ENCODE measurements around the gene IDH3A.
"Not testable (repeated sequence)": the region's sequence is repeated elsewhere in the genome, so short reads cannot be mapped to it uniquely, and the experiment has no call there.

IDH3A gene

GRCh38 chr15:78129751-78130287, 19.3 kb upstream of the IDH3A start:
- no peak for DNase-seq

- no peak for DNase-seq
Observed at GRCh38 chr15:78130466-78131294, 18.5 kb upstream of the IDH3A start.

- peak; percentile 79 to 86 for DNase-seq
Observed at GRCh38 chr15:78131295-78132061, 17.7 kb upstream of the IDH3A start, which contains the start of gene CIB2. TSS of gene CIB2 (minus strand) at chr15:78131445. CDS start at chr15:78131215, 230 bp downstream.

- DNase-seq, result no peak
Observed at GRCh38 chr15:78133801-78134200, 15.4 kb upstream of the IDH3A start.

- no peak for DNase-seq
Observed at GRCh38 chr15:78139578-78139977, 9.6 kb upstream of the IDH3A start.

GRCh38 chr15:78140292-78140691, 8.9 kb upstream of the IDH3A start:
- no peak for DNase-seq

- DNase-seq, result no peak
Observed at GRCh38 chr15:78142332-78142731, 6.8 kb upstream of the IDH3A start.

- DNase-seq, result no peak
Observed at GRCh38 chr15:78146425-78147154, 2.6 kb upstream of the IDH3A start.

GRCh38 chr15:78147566-78147965, 1.6 kb upstream of the IDH3A start:
- no peak for DNase-seq

GRCh38 chr15:78148392-78149067, 632 bp upstream of the IDH3A start:
- DNase-seq, result no peak

GRCh38 chr15:78149805-78150751, 916 bp downstream of the IDH3A start:
- DNase-seq, result no peak

- not testable (repeated sequence) for DNase-seq
Observed at GRCh38 chr15:78151075-78151474, 1.9 kb downstream of the IDH3A start.

GRCh38 chr15:78154955-78155354, 5.8 kb downstream of the IDH3A start:
- DNase-seq, result no peak

GRCh38 chr15:78155355-78155939, 6.3 kb downstream of the IDH3A start:
- DNase-seq, result no peak

GRCh38 chr15:78156653-78157052, 7.5 kb downstream of the IDH3A start:
- DNase-seq, result no peak

GRCh38 chr15:78157203-78157602, 8.0 kb downstream of the IDH3A start:
- no peak for DNase-seq

GRCh38 chr15:78159395-78159794, 10.2 kb downstream of the IDH3A start:
- DNase-seq, result no peak

GRCh38 chr15:78162038-78162437, 12.9 kb downstream of the IDH3A start:
- peak; percentile 55 to 60 for DNase-seq

GRCh38 chr15:78164010-78164409, 14.8 kb downstream of the IDH3A start:
- no peak for DNase-seq

- no peak for DNase-seq
Observed at GRCh38 chr15:78167227-78167888, 18.2 kb downstream of the IDH3A start.

All from activated T-cell treated with anti-CD3 and anti-CD28 coated beads, Interleukin-2, amount 50 U/mL, for 48 hours (primary cell).